COLO829 (cell line): ENCODE measurements around the gene PSMD12.
"Not testable (repeated sequence)": the region's sequence is repeated elsewhere in the genome, so short reads cannot be mapped to it uniquely, and the experiment has no call there.

ENCODE experiments used
- DNase-seq: peaks from one replicate; pipeline ENCODE4 v3.0.0; 2012; ENCODE audit warnings: low spot score

PSMD12 gene

DNA sequence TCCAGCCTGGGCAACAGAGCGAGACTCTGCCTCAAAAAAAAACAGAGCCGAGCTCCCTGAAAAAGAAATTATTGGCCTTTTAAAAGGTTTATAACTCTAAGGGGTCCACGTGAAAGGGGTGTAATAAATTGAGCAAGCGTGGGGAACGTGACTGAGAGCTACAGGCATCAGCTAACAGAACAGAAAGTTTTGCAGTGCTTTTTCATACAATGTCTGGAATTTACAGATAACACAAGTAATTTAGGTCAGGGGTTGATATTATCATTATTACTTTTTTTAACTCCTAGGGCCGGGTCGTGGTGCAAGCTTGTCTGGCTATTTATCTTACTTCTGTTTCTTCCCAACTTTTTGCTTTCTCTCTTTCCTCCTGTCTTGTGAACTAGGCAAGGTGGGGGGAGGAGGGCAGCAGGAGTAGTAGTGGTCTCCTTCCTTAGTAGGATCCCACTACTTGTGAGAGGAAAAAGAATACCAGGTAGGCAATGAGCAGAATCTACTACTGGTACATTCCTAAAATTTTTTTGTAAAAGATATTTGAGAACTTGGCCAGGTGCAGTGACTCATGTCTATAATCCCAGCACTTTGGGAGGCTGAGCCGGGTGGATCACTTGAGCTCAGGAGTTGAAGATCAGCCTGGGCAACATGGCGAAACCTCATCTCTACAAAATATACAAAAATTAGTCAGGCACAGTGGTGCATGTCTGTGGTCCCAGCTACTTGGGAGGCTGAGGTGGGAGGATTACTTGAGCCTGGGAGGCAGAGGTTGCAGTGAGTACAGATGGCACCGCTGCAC lies 60.7 kb downstream of the PSMD12 start:
- not testable (repeated sequence) for DNase-seq

DNA sequence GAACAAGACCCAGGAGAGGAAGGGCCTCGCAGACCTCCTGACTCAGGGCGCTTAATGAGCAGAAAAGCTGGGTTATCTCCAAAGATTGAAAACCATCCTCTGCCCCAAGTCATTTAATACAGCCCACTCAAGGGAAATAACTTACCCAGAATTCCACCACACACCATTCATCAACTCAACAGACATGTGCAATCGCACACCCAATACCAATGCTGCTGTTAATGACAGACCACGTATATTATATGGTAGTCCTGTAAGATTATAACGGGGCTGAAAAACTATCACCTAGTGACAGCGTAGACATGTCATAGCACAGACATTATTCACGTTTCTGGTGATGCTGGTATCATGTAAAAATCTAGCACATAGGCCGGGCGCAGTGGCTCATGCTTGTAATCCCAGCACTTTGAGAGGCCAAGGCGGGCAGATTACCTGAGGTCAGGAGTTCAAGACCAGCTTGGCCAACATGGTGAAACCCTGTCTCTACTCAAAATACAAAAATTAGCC lies 68.9 kb downstream of the PSMD12 start:
- no peak for DNase-seq

DNA sequence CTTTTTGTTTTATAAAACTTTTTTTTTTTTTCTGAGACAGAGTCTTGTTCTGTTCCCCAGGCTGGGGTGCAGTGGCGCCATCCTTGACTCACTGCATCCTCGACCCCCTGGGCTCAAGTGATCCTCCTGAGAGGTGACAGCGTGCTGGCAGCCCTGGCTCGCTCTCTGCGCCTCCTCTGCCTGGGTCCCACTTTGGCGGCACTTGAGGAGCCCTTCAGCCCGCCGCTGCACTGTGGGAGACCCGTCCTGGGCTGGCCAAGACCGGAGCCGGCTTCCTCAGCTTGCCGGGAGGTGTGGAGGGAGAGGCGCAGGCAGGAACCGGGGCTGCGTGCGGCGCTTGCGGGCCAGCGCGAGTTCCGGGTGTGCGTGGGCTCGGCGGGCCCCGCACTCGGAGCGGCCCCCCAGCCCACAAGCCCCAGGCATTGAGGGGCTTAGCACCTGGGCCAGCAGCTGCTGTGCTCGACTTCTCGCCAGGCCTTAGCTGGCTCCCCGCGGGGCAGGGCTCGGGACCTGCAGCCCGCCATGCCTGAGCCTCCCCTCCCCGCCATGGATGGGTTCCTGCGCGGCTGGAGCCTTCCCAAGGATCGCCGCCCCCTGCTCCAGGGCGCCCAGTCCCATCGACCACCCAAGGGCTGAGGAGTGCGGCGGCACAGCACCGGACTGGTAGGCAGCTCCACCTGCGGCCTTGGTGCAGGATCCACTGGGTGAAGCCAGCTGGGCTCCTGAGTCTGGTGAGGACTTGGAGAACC lies 71.8 kb downstream of the PSMD12 start:
- DNase-seq, result no peak

DNA sequence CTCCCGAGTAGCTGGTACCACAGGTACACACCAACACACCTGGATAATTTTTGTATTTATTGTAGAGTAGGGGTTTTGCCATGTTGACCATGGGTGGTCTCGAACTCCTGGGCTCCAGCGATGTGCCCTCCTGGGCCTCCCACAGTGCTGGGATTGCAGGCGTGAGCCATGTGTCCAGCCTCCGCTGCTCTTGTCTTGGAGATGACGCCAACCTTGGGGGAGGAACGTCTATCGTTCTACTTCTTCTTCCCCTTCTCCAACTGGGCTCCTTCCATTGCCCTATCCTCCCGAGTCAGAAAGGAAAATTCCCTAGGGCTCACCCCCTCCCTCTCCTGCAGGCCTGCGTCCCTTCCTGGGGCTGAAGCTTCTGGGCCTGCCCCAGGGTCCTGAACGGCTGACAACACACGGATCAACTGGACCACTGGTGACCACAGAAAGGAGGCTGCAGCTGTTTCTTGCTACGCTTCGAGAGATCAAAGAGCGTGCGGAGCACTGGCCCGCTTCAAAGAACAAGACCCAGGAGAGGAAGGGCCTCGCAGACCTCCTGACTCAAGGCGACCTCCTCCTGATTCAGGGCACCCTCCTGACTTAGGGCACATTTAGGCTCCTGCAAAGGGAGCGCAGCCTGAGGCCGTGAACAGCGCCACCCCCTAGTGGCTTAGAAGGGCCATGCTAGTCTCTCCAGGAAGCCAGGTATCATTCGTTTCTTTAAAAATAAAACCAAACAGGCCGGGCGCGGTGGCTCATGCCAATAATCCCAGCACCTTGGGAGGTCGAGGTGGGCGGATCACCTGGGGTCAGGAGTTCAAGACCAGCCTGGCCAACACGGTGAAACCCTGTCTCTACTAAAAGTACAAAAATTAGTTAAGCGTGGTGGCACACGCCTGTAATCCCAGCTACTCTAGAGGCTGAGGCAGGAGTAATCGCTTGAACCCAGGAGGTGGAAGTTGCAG lies 72.8 kb downstream of the PSMD12 start:
- peak; percentile 52 for DNase-seq

DNA sequence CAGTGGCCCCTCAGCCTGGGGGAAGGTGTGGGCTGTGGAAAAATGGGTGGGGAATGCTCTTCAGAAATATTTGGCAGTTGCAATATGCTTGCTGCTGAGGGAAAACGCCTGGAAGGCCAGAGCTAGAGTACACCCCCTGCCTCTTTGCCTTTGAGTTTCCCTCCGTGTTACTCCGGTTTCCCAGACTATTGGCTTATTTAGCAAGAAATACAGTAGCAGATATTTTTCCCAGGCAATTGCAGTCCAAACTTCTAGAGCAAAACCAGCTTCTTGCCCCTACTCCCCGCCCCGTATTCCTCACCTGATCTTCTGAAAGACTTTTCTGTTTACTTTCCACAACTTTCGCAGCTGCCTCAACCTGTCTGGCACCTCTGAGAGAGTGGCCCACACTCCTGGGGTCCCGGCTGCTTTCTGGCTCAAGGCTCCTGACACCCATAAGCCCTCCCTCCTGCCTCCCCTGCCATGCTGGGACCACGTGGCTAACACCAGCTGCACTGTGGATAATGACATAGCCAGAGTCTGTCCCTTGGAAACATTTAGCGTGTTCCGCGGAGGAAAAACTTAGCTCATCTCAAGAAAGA lies 75.6 kb downstream of the PSMD12 start:
- DNase-seq, result no peak

DNA sequence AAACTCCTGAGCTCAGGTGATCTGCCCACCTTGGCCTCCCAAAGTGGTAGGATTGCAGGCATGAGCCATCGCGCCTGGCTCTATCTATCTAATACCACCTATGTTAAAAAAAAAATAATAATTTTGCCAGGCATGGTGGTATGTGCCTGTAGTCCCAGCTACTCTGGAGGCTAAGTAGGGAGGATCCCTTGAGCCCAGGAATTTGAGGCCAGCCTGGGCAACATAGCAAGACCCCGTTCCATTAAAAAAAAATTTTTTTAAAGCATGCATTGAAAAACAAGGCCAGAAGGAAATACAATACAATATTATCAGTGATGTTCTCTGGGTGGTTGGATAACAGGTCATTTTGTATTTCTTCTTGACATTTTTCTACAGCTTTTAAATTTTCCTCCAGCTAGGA lies 76.1 kb downstream of the PSMD12 start:
- DNase-seq, result no peak

DNA sequence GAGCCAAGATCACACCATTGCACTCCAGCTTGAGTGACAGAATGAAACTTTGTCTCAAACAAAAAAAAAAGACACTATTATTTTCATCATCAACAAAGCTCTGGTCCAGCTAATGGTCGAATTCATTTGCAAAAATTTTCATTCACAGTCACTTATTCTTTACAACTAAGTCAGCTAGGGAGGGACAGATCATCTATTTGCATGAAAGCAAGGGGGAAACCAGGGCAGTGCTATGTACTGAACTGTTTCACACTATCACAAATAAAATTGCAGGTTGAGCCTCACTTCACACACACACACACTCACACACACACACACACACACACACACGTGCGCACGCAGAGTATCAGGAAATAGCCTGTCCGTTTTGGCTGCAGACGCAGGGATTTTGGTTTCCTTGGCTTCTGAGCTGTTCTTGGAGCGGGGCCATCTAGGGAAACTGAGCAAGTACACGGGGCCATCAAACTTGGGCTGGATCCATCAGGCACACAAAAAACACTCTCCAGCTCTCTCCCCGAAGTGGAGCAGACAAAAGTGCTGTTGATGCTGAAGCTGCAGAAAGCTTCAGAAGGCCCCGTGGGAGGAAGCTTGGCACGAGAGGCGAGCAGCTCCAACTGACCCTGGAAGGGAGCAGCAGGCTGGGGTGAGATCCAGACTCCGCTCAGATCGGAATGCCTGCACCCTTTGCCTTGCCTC lies 77.0 kb downstream of the PSMD12 start:
- peak; percentile 61 for DNase-seq
